Heart left ventricle (tissue), 16 donors: ENCODE measurements around the gene TRDMT1. TPM values are rescaled to one million over a fixed set of nuclear protein-coding genes. Genes with fewer than 3 reads are reported as not detected.

Source experiments
- ATAC-seq, 4 donors: fragments of 200-7000 bp; cut with Tn5 transposase; one replicate each; pipeline ENCODE4 v1.9.1; 2020 to 2022; ENCODE audit warnings: moderate library complexity in 4 of 4, mild to moderate bottlenecking in 3 of 4, moderate number of reproducible peaks in 1 of 4
- DNase-seq, 5 donors: peaks; one replicate each; pipeline ENCODE4 v3.0.0-alpha.2; 2020
- H3K27ac ChIP-seq, 12 donors: fragments of 200-600 bp; sonication (generic) in 4 of 12; one replicate each; pipeline versions ENCODE4 v1.5.0 to v1.8.0; 2016 to 2022; ENCODE audit warnings: mild to moderate bottlenecking in 2 of 12
- H3K27me3 ChIP-seq, 9 donors: fragments of 200-600 bp; sonication (generic) in 2 of 9; one replicate each; pipeline versions ENCODE4 v1.5.1 to v1.8.0; 2016 to 2022; ENCODE audit warnings: mild to moderate bottlenecking in 3 of 9
- H3K36me3 ChIP-seq, 9 donors: fragments of 200-600 bp; sonication (generic) in 2 of 9; one replicate each; pipeline versions ENCODE4 v1.5.0 to v1.8.0; 2018 to 2022; ENCODE audit warnings: mild to moderate bottlenecking in 2 of 9
- H3K4me1 ChIP-seq, 12 donors: fragments of 200-600 bp; sonication (generic) in 4 of 12; one replicate each; pipeline versions ENCODE4 v1.5.0 to v1.8.0; 2016 to 2022; ENCODE audit warnings: mild to moderate bottlenecking in 3 of 12
- H3K4me3 ChIP-seq, 12 donors: fragments of 200-600 bp; sonication (generic) in 4 of 12; one replicate each; pipeline versions ENCODE4 v1.5.0 to v1.8.0; 2017 to 2022; ENCODE audit warnings: mild to moderate bottlenecking in 9 of 12, moderate library complexity in 4 of 12
- H3K9me3 ChIP-seq, 12 donors: fragments of 200-600 bp; sonication (generic) in 4 of 12; one replicate each; pipeline versions ENCODE4 v1.5.0 to v1.8.0; 2016 to 2022; ENCODE audit warnings: mild to moderate bottlenecking in 1 of 12
- CTCF ChIP-seq, 12 donors: fragments of 200-600 bp; sonication (generic) in 4 of 12; IDR thresholded peaks; one replicate each; pipeline versions ENCODE4 v1.5.0 to v1.8.0; 2018 to 2022; ENCODE audit warnings: antibody characterized with exemption in 12 of 12, mild to moderate bottlenecking in 5 of 12
- POLR2A ChIP-seq, 2 donors: fragments of 450-650 bp; IDR thresholded peaks; one replicate each; pipeline ENCODE4 v1.6.1; 2017; ENCODE audit warnings: antibody characterized with exemption in 2 of 2, mild to moderate bottlenecking in 2 of 2, moderate library complexity in 2 of 2
- WGBS, 4 donors: extraction: QIAGEN DNeasy Blood & Tissue Kit in 2 of 4; methylation state at CpG; one replicate each; pipeline versions ENCODE4 v1.1.5 to v1.1.7; 2013 to 2018; 5-methylcytosine and 5-hydroxymethylcytosine counted together
- intact Hi-C, 10 donors: fragments of 100-400 bp; cut with DNase I; formaldehyde crosslinking; loops; one replicate each; pipeline versions ENCODE4 v1.11.1 to v1.14.2; 2022
- polyA plus RNA-seq, 2 donors: library from polyadenylated mRNA; stranded (reverse); fragments of 200-250 nt; gene quantifications; one replicate each; pipeline ENCODE4 v1.2.3, GENCODE V29; 2013
- total RNA-seq, 9 donors: library from RNA; depleted of rRNA in 2 of 9; stranded (reverse); fragments of >200 nt in 2 of 9; fragmentation: NEBNext Ultra II Directional in 3 of 9; extraction: Animal tissue kit (Norgen Biotek cat#: 25700) in 3 of 9; gene quantifications; one replicate each; pipeline versions ENCODE4 v1.1.0 to v1.2.4, GENCODE V29; 2016 to 2023
- donor health status: ischemic (EF 13 %, LVEDD 7.1; RV severe dilation, severe dysfunction).
- donor health status: healthy with polysubstance abuse.
- donor health status: DM: no; HTN: yes; CAD: no.
- donor health status: DM: no; HTN: no; CAD: no.
- donor health status: ischemic (EF 25% LVEDD 6.9; RV normal size, moderate dysfunction).
- donor health status: ischemic (EF 25% LVEDD 5.7; RV mildly dilated, moderate dysfunction).
- donor health status: healthy.
- donor health status: DM: yes; HTN: yes; CAD: no.
- donor health status: ischemic (EF 35%, LVEDD 5.7; RV mildly dilated, moderate dysfunction).
- donor health status: nonischemic (EF 11% LVEDD 7.7; RV severe dilation, severe dysfunction).
- donor health status: DM: yes; HTN: yes; CAD: no.
- donor health status: PGD.
- donor health status: ischemic (EF 29% LVEDD 5.4; RV normal size, mild dysfunction).
- donor health status: nonischemic (EF 23%, LVEDD 6.1; RV moderate dilation, normal function).

Gene TRDMT1
- total and polyA plus RNA-seq, 11 donors, result 1.8 to 6.0 (median 3.5) TPM

GRCh38 chr10:17238445-17239291 is 37.2 kb upstream of the TRDMT1 start:
- WGBS, 4 donors, result 64 to 75% (median 67%) methylated on average over 12 of the region's 12 CpGs
- peaks cover 0 to 50% (median 26%) of the 10 kb centered on the region in 12 donors for H3K4me1 ChIP-seq
- ATAC-seq, result peak in 3 of 4 donors; percentile 37 to 45 (median 42)
- no peak overlapping the region for H3K27ac ChIP-seq
- no peaks in the 10 kb centered on the region for H3K27me3 ChIP-seq
- DNase-seq, result no peak
- no peak overlapping the region for H3K4me3 ChIP-seq
- intact Hi-C loops, result loop anchor here in 1 of 10 donors (10.0 kb wide), 1 partner anchor 244 kb away; no protein-coding TSS in a partner anchor
- TF ChIP-seq CTCF (IDR thresholded peaks at IDR 0.05) (no peak), POLR2A (IDR thresholded peaks at IDR 0.05) (no peak)
- H3K36me3 ChIP-seq, result peaks cover 0 to 51% (median 43%) of the 10 kb centered on the region in 9 donors
- H3K9me3 ChIP-seq, result peaks cover 0 to 11% (median 0%) of the 10 kb centered on the region in 12 donors

GRCh38 chr10:17237915-17238444 is 36.5 kb upstream of the TRDMT1 start:
- WGBS, 4 donors, result 83 to 85% (median 84%) methylated on average over 4 of the region's 4 CpGs
- Histone ChIP-seq H3K27ac (no peak overlapping the region), H3K27me3 (no peaks in the 10 kb centered on the region), H3K9me3 (peaks cover 0 to 11% (median 0%) of the 10 kb centered on the region in 12 donors), H3K4me3 (no peak overlapping the region), H3K4me1 (peaks cover 0 to 57% (median 33%) of the 10 kb centered on the region in 12 donors), H3K36me3 (peaks cover 0 to 58% (median 50%) of the 10 kb centered on the region in 9 donors)
- no peak for TF ChIP-seq POLR2A (IDR thresholded peaks at IDR 0.05)
- no peak for TF ChIP-seq CTCF (IDR thresholded peaks at IDR 0.05)
- ATAC-seq (peak in 1 of 4 donors; percentile 26), DNase-seq (no peak)
- intact Hi-C loops, result loop anchor here in 1 of 10 donors (10.0 kb wide), 1 partner anchor 243 kb away; no protein-coding TSS in a partner anchor

GRCh38 chr10:17237149-17237527 is 35.7 kb upstream of the TRDMT1 start:
- peaks cover 0 to 66% (median 41%) of the 10 kb centered on the region in 12 donors for H3K4me1 ChIP-seq
- WGBS, 4 donors, result 72 to 75% (median 74%) methylated on average over 5 of the region's 5 CpGs
- no peak overlapping the region for H3K27ac ChIP-seq
- TF ChIP-seq POLR2A (IDR thresholded peaks at IDR 0.05), result no peak
- TF ChIP-seq CTCF (IDR thresholded peaks at IDR 0.05), result no peak
- intact Hi-C loops, result loop anchor here in 1 of 10 donors (10.0 kb wide), 1 partner anchor 242 kb away; no protein-coding TSS in a partner anchor
- ATAC-seq (no peak), DNase-seq (no peak)
- H3K27me3 ChIP-seq, result no peaks in the 10 kb centered on the region
- peaks cover 0 to 67% (median 58%) of the 10 kb centered on the region in 9 donors for H3K36me3 ChIP-seq
- peaks cover 0 to 11% (median 0%) of the 10 kb centered on the region in 12 donors for H3K9me3 ChIP-seq
- no peak overlapping the region for H3K4me3 ChIP-seq
